ENCODE data around the gene FOXE3. TPM values are rescaled to one million over a fixed set of nuclear protein-coding genes. Genes with fewer than 3 reads are reported as not detected.

FOXE3 gene
- total and polyA plus RNA-seq, 9 of the 15 experiments (the other 6 are each of a cell fraction or from before 2014, with no cell fraction given), result not detected

DNA sequence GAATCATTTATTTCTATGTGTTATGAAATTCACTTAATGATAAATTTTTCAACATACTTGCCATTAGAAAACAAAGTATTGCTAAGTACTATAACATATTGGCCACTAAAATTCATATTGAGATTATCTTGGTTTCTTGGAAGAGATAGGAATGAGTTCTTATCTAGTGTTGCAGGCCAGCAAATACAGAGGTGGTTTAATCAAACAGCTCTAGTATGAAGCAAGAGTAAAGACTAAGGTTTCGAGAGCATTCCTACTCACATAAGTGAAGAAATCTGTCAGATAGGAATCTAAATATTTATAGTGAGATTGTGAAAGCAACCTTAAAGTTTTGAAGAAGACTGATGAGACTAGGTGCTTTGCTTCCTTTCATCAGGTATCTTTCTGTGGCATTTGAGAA is 37.9 kb upstream of the FOXE3 start (continued):
- TF ChIP-seq RCOR1 (IDR thresholded peaks at IDR 0.05; ENCODE audit: borderline replicate concordance in 1 of 2, low read depth in 2 of 2, low read length in 2 of 2), result peak in 1 of 2 experiments; percentile 51; a peak in 1 of 4 replicates
- peak; percentile 68; the same call in 1 of the 2 replicates for TF ChIP-seq TEAD4 (IDR thresholded peaks at IDR 0.05; ENCODE audit: low read length)
- no peak for TF ChIP-seq TEAD4 (CRISPR knock-in tag; IDR thresholded peaks at IDR 0.05; ENCODE audit: borderline replicate concordance)
- no peak for TF ChIP-seq CEBPG (CRISPR knock-in tag; IDR thresholded peaks at IDR 0.05)
- peak; percentile 70 to 77; a peak in 3 of 4 replicates for TF ChIP-seq CEBPG (tag; conservative IDR thresholded peaks at IDR 0.05 in 1 of 2, IDR thresholded peaks at IDR 0.05 in 1 of 2)
- TF ChIP-seq MEIS2 (IDR thresholded peaks at IDR 0.05; ENCODE audit: partially characterized antibody), result peak; percentile 47
- TF ChIP-seq SOX6 (IDR thresholded peaks at IDR 0.05), result peak; percentile 58; the same call in 1 of the 2 replicates
- TF ChIP-seq TBL1XR1 (IDR thresholded peaks at IDR 0.05; ENCODE audit: low read length in 2 of 2), result 0 out of 4 replicates have a peak, but pooled peaks of 1 of the 2 experiments have one; percentile 19
- peak; percentile 33; the same call in 1 of the 2 replicates for TF ChIP-seq STAT5A (IDR thresholded peaks at IDR 0.05; ENCODE audit: borderline replicate concordance, low read length)
- TF ChIP-seq, protein P1, sequence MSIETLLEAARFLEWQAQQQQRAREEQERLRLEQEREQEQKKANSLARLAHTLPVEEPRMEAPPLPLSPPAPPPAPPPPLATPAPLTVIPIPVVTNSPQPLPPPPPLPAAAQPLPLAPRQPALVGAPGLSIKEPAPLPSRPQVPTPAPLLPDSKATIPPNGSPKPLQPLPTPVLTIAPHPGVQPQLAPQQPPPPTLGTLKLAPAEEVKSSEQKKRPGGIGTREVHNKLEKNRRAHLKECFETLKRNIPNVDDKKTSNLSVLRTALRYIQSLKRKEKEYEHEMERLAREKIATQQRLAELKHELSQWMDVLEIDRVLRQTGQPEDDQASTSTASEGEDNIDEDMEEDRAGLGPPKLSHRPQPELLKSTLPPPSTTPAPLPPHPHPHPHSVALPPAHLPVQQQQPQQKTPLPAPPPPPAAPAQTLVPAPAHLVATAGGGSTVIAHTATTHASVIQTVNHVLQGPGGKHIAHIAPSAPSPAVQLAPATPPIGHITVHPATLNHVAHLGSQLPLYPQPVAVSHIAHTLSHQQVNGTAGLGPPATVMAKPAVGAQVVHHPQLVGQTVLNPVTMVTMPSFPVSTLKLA (conservative IDR thresholded peaks at IDR 0.05), result 0 out of 4 replicates have a peak, but pooled peaks of 1 of the 2 experiments have one; percentile 25
- TF ChIP-seq CCNT2 (IDR thresholded peaks at IDR 0.05; ENCODE audit: borderline replicate concordance, extremely low read depth, insufficient read length, low read depth, low read length), result peak; percentile 62
- TF ChIP-seq ZNF766 (CRISPR knock-in tag; conservative IDR thresholded peaks at IDR 0.05), result 0 out of 2 replicates have a peak, but pooled peaks have one; percentile 27
- peak; percentile 16; the same call in 1 of the 2 replicates for TF ChIP-seq TCF3 (CRISPR knock-in tag; IDR thresholded peaks at IDR 0.05)
- peak; percentile 53; the same call in 1 of the 2 replicates for TF ChIP-seq EP300 (IDR thresholded peaks at IDR 0.05; ENCODE audit: low read length)
- peak; percentile 49; the same call in 1 of the 2 replicates for TF ChIP-seq CBFA2T3 (IDR thresholded peaks at IDR 0.05)
- TF ChIP-seq DPF2 (IDR thresholded peaks at IDR 0.05), result peak; percentile 76

All from K562 (cell line).